ENCODE measurements around the gene SEMA7A.

GRCh38 chr15:74482661-74483060 is 48.9 kb upstream of the SEMA7A start:
- TF ChIP-seq TFE3 (CRISPR knock-in tag; IDR thresholded peaks at IDR 0.05) (no peak), CTCF (IDR thresholded peaks at IDR 0.05 in 2 of 3, conservative IDR thresholded peaks at IDR 0.05 in 1 of 3; ENCODE audit: insufficient read depth in 2 of 3, low read depth in 1 of 3, low read length in 3 of 3) (peak; percentile 28 to 49 (median 37); a peak in 4 of 6 replicates), POLR2A (conservative IDR thresholded peaks at IDR 0.05) (no peak), ADNP (tag; IDR thresholded peaks at IDR 0.05) (no peak)

Measured in K562 (cell line).